ENCODE measurements around the gene PARP6. TPM values are rescaled to one million over a fixed set of nuclear protein-coding genes. Genes with fewer than 3 reads are reported as not detected.
A peak's percentile ranks its signal among the peaks of the same experiment; 100 is the strongest.

The PARP6 gene
- polyA plus RNA-seq, 1 donor from 2014 or later, result 218 TPM

DNA sequence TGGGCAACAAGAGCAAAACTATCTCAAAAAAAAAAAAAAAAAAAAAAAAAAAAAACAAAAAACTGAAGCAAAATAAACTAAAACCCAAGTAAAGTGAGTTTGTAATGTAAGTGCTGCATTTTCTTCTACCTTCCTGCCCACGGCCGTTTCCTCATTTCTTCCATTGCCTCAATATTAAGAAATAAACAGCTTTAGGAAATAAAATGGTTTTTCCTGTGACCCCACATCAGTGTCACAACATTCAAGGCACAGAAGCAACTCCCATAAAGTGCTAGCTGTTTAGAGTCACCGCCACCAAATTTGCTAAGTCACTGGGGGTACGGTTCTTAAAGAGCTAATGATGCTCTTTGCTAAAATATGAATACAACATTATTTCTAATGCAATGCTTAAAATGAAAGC is 44.6 kb downstream of the PARP6 start (continued):
- no peak for TF ChIP-seq RAD21 (conservative IDR thresholded peaks at IDR 0.05)

- H3K79me2 ChIP-seq (replicated peaks; ENCODE audit: insufficient read depth, low read length), result peaks cover 68% of the 10 kb centered on the region
- H2AFZ ChIP-seq (ENCODE audit: low read depth, low read length), result no peak overlapping the region
- peak overlapping the region; percentile 38 for H3K4me3 ChIP-seq (ENCODE audit: low read length)
- no peak overlapping the region for H3K27ac ChIP-seq (ENCODE audit: low read length)
- no peaks in the 10 kb centered on the region for H4K20me1 ChIP-seq (ENCODE audit: insufficient read depth)
- peak overlapping the region; percentile 23 for H3K4me2 ChIP-seq (ENCODE audit: low read length)
- no peak overlapping the region for H3K9ac ChIP-seq (ENCODE audit: low read length)
- H3F3A ChIP-seq (ENCODE audit: insufficient read depth, low read length, poor library complexity, severe bottlenecking), result no peaks in the 10 kb centered on the region
- no peaks in the 10 kb centered on the region for H3K27me3 ChIP-seq (ENCODE audit: insufficient read depth, low read depth, low read length)
- no peak for TF ChIP-seq EZH2 (IDR thresholded peaks at IDR 0.05; ENCODE audit: borderline replicate concordance, insufficient read depth, low read length, poor library complexity, severe bottlenecking)
- no peak for TF ChIP-seq CTCF (IDR thresholded peaks at IDR 0.05; ENCODE audit: poor library complexity, severe bottlenecking)
- TF ChIP-seq EP300 (conservative IDR thresholded peaks at IDR 0.05; ENCODE audit: poor library complexity, severe bottlenecking), result no peak
- no peak for TF ChIP-seq POLR2AphosphoS5 (IDR thresholded peaks at IDR 0.05)
- no peak for TF ChIP-seq RAD21 (conservative IDR thresholded peaks at IDR 0.05)
- no peaks in the 10 kb centered on the region for H3K9me2 ChIP-seq (ENCODE audit: insufficient read depth, low read length)
- H3K36me3 ChIP-seq (ENCODE audit: insufficient read depth, low read length), result no peaks in the 10 kb centered on the region
- no peaks in the 10 kb centered on the region for H3K9me3 ChIP-seq (ENCODE audit: low read length)
Measured at GRCh38 chr15:72227192-72227586, 45.2 kb downstream of the PARP6 start.

DNA sequence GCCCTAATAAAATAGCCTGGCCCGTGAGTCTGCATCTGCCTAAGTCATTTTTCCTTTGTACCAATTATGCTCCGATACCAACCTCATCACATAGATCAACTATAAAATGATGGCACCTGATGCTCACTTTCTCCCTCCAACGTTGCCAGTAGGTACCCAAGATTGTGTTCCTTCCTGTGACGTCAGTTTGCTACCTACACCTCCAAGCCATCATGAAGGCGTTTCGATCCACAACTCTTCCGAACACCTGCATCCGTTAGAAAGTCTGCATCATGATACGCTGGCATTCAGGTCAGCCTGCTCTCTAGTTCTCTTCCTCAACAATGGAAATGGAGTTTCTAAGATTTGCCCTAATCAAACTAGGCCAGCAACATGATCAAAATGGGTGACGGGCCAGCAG is 49.1 kb downstream of the PARP6 start:
- Histone ChIP-seq H3K36me3 (ENCODE audit: insufficient read depth, low read length) (no peaks in the 10 kb centered on the region), H3K9ac (ENCODE audit: low read length) (no peak overlapping the region), H3K27me3 (ENCODE audit: insufficient read depth, low read depth, low read length) (no peaks in the 10 kb centered on the region), H3F3A (ENCODE audit: insufficient read depth, low read length, poor library complexity, severe bottlenecking) (no peaks in the 10 kb centered on the region), H3K9me2 (ENCODE audit: insufficient read depth, low read length) (no peaks in the 10 kb centered on the region), H3K27ac (ENCODE audit: low read length) (no peak overlapping the region), H4K20me1 (ENCODE audit: insufficient read depth) (no peaks in the 10 kb centered on the region), H3K79me2 (replicated peaks; ENCODE audit: insufficient read depth, low read length) (peaks cover 81% of the 10 kb centered on the region), H3K9me3 (ENCODE audit: low read length) (no peaks in the 10 kb centered on the region), H3K4me2 (ENCODE audit: low read length) (no peak overlapping the region), H2AFZ (ENCODE audit: low read depth, low read length) (no peak overlapping the region), H3K4me3 (ENCODE audit: low read length) (no peak overlapping the region)
- TF ChIP-seq, protein P1, sequence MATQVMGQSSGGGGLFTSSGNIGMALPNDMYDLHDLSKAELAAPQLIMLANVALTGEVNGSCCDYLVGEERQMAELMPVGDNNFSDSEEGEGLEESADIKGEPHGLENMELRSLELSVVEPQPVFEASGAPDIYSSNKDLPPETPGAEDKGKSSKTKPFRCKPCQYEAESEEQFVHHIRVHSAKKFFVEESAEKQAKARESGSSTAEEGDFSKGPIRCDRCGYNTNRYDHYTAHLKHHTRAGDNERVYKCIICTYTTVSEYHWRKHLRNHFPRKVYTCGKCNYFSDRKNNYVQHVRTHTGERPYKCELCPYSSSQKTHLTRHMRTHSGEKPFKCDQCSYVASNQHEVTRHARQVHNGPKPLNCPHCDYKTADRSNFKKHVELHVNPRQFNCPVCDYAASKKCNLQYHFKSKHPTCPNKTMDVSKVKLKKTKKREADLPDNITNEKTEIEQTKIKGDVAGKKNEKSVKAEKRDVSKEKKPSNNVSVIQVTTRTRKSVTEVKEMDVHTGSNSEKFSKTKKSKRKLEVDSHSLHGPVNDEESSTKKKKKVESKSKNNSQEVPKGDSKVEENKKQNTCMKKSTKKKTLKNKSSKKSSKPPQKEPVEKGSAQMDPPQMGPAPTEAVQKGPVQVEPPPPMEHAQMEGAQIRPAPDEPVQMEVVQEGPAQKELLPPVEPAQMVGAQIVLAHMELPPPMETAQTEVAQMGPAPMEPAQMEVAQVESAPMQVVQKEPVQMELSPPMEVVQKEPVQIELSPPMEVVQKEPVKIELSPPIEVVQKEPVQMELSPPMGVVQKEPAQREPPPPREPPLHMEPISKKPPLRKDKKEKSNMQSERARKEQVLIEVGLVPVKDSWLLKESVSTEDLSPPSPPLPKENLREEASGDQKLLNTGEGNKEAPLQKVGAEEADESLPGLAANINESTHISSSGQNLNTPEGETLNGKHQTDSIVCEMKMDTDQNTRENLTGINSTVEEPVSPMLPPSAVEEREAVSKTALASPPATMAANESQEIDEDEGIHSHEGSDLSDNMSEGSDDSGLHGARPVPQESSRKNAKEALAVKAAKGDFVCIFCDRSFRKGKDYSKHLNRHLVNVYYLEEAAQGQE (IDR thresholded peaks at IDR 0.05; ENCODE audit: borderline replicate concordance), result no peak
- TF ChIP-seq MXI1 (conservative IDR thresholded peaks at IDR 0.05; ENCODE audit: poor library complexity, severe bottlenecking), result no peak
- no peak for TF ChIP-seq SMC3 (conservative IDR thresholded peaks at IDR 0.05; ENCODE audit: poor library complexity)
- no peak for TF ChIP-seq CTCF (IDR thresholded peaks at IDR 0.05; ENCODE audit: poor library complexity, severe bottlenecking)
- no peak for TF ChIP-seq TAF1 (IDR thresholded peaks at IDR 0.05; ENCODE audit: low read depth)
- TF ChIP-seq POLR2AphosphoS5 (IDR thresholded peaks at IDR 0.05), result no peak
- TF ChIP-seq EP300 (conservative IDR thresholded peaks at IDR 0.05; ENCODE audit: poor library complexity, severe bottlenecking), result no peak
- no peak for TF ChIP-seq EZH2 (IDR thresholded peaks at IDR 0.05; ENCODE audit: borderline replicate concordance, insufficient read depth, low read length, poor library complexity, severe bottlenecking)
- no peak for TF ChIP-seq RAD21 (conservative IDR thresholded peaks at IDR 0.05)

All from neural cell (in vitro differentiated cells).